ENCODE measurements around the gene HSPA13.

GRCh38 chr21:14354515-14354914 is 28.4 kb downstream of the HSPA13 start:
- no peak for TF ChIP-seq CTCF (IDR thresholded peaks at IDR 0.05)
- TF ChIP-seq EZH2 (IDR thresholded peaks at IDR 0.05) = no peak

Data from neural progenitor cell (in vitro differentiated cells).